CD4-positive, alpha-beta T cell treated with Interferon gamma for 1 hour (primary cell): ENCODE data around the gene COL5A1.

Experiments used
- DNase-seq: peaks from one replicate; pipeline ENCODE4 v3.0.0-alpha.2; 2020

Gene COL5A1

GRCh38 chr9:134626571-134627416, 14.8 kb upstream of the COL5A1 start:
- no peak for DNase-seq

- no peak for DNase-seq
These were observed 13.9 kb upstream of the COL5A1 start for GRCh38 chr9:134627417-134628353.

GRCh38 chr9:134628354-134628736, 13.3 kb upstream of the COL5A1 start:
- no peak for DNase-seq

- DNase-seq, result no peak
These were observed 12.5 kb upstream of the COL5A1 start for GRCh38 chr9:134629061-134629585.

- DNase-seq, result no peak
These were observed 11.8 kb upstream of the COL5A1 start for GRCh38 chr9:134629586-134630392.

GRCh38 chr9:134630393-134630790, 11.2 kb upstream of the COL5A1 start:
- no peak for DNase-seq

- no peak for DNase-seq
These were observed 10.7 kb upstream of the COL5A1 start for GRCh38 chr9:134630861-134631260.

- DNase-seq, result no peak
These were observed 9.7 kb upstream of the COL5A1 start for GRCh38 chr9:134631881-134632280.

- DNase-seq, result no peak
These were observed 9.3 kb upstream of the COL5A1 start for GRCh38 chr9:134632329-134632728.

- no peak for DNase-seq
These were observed 8.1 kb upstream of the COL5A1 start for GRCh38 chr9:134633362-134634142.

- no peak for DNase-seq
These were observed 7.4 kb upstream of the COL5A1 start for GRCh38 chr9:134634176-134634575.

- no peak for DNase-seq
These were observed 6.9 kb upstream of the COL5A1 start for GRCh38 chr9:134634667-134635230.

GRCh38 chr9:134635351-134636148, 6.1 kb upstream of the COL5A1 start:
- no peak for DNase-seq

- DNase-seq, result no peak
These were observed 5.5 kb upstream of the COL5A1 start for GRCh38 chr9:134636149-134636507.

- DNase-seq, result no peak
These were observed 4.4 kb upstream of the COL5A1 start for GRCh38 chr9:134637241-134637640.

- no peak for DNase-seq
These were observed 3.7 kb upstream of the COL5A1 start for GRCh38 chr9:134637696-134638501.

GRCh38 chr9:134638502-134639090, 3.0 kb upstream of the COL5A1 start:
- no peak for DNase-seq

- DNase-seq, result no peak
These were observed 1.6 kb upstream of the COL5A1 start for GRCh38 chr9:134639994-134640393.

- DNase-seq, result no peak
These were observed 964 bp upstream of the COL5A1 start for GRCh38 chr9:134640506-134641172.
